HG03025 (cell line): Measurements from ENCODE around the gene TNFRSF12A.
A peak's percentile ranks its signal among the peaks of the same experiment; 100 is the strongest.

Source experiments
- ATAC-seq: cut with Tn5 transposase; IDR thresholded peaks from one replicate; pipeline ENCODE4 v1.9.1; 2021; ENCODE audit warnings: mild to moderate bottlenecking, moderate library complexity; ENCODE audit not compliant: unreplicated experiment, low FRiP score

The TNFRSF12A gene

DNA sequence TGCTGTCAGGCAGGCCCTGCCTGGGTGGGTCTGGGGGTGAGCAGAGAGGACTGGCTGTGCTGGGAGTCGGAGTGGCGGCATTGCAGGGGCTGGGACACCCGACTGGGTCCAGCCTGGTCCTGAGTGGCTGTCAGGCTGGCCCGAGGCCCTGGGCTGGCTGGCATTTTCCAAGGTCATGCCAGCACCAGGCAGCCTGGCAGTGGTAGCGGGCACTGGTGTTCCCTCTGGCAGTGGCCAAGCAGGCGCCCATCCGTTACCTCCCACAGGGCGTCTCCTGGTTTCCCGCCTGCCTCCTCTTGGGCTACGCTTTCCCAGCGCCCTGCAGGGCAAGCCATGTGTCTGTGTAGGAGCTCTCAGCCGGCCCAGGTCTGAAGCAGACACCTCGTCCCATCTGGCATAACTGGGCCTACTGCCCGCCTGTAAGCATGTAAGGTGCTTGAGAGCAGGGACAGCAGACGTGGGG, 34.2 kb upstream of the TNFRSF12A start:
- no peak for ATAC-seq

DNA sequence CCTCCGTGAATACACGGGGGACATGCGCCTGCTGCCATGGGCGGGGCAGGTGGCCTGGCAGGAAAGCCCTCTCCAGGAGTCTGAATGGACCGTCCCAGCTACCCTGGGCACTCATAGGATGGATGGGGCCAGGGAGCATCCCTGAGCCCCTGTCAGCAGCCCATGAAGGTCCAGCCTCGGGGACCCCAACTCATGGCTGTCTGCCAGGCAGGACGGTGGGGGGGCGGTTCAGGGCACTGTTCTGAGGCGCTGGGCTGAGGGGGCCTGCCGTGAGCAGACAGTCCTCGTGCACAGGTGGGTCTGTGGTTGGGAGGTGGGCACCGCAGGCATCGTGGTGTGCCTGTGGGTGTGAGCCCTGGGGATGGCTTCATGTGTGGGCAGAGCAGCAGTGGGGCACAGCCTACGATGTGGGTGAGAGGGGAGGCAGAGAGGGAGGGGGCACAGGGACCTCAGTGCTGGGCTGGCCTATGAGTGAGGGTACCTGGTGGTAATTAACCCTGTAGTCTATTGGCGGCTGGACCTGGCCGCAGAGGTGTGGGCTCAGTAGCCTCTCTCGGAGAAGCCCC, 33.5 kb upstream of the TNFRSF12A start:
- no peak for ATAC-seq

DNA sequence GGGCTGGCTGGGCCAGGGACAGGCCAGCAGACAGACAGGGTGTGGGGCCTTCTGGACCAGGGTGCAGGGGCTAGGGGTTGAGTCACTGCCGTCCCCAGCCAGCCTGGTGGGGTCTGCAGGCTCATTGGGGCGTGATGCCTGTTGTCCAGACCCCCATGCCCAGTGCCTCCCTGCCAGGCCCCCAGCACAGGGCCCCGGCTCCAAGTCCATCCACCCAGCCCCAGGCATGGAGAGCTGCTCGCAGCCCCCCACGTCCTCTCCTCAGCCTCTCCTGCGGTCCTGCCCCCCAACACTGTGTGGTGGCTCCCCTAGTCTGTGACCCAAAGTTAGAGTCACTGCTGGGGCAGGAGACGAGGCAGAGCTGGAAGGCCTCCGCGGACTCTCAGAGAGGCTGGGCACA, 32.9 kb upstream of the TNFRSF12A start:
- no peak for ATAC-seq

DNA sequence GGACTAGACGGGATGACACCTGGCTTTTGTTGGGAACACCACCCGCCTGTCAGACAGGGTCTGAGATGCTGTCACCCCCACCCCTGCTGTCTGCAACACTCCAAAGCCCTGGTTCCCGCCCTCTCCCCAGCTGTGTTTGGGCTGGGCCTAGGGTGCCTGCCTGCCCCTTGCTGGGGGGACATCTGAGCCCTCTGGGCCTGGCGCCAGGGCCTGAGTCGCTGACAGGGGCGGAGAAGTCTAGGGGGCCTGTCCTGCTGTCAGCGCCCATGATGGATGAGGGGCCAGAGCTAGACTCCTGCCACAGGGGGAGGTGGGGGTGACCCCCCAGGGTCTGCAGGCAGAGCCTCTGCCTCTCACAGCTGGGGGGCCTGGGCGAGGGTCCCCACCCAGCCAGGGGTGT, 32.3 kb upstream of the TNFRSF12A start:
- ATAC-seq: no peak

DNA sequence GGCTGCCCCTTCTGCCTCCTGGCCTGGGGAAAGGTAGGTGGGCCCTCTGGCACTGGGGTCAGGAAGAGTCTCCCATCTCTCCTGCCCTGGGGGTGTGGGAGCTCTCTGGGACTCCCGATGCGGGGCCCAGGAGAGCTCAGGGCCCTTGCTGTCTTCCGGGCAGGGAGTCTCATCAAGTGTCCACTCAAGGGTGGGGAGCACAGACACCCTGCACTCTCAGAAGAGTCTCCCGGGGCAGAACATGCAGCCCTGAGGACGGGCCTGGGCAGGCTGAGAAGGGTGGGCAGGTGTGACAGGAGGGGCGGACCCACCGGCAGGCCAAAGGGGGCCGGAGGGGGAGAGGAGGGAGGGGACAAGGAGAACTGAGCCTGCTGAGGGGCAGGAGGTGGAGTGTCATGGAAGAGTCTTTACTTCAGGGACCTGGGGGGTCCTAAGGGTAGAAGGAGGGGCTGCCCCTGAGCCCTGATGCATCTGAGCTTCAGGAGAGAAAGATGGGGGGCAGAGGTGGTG, 31.5 kb upstream of the TNFRSF12A start:
- ATAC-seq: no peak

GRCh38 chr16:2990891-2991290, 29.3 kb upstream of the TNFRSF12A start:
- no peak for ATAC-seq

GRCh38 chr16:2991566-2992261, 28.5 kb upstream of the TNFRSF12A start:
- ATAC-seq: no peak

- no peak for ATAC-seq
Measured at GRCh38 chr16:2992383-2993081, 27.6 kb upstream of the TNFRSF12A start.

- ATAC-seq: no peak
Measured at GRCh38 chr16:2996298-2996697, 23.9 kb upstream of the TNFRSF12A start.

DNA sequence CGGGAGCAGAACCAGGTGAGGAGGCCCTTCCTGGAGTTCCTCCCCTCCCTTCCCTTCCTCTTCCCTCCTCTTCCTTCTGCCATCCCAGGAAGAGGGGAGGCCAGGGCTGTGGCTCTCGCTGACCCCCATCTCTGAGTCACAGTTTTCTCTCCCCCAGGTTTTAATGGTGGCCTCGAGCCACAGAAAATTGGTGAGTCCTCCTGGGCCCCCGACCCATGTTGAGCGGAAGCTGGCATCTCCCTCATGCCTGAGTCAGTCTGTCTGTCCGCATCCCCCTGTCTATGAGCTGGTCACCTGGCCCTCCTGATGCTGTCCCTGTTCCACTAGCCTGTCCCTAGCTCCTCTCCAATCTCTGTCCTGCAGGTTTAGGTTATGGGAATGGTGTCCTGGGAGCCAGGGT, 20.2 kb upstream of the TNFRSF12A start:
- no peak for ATAC-seq

- ATAC-seq: no peak
Measured at GRCh38 chr16:3000540-3000939, 19.6 kb upstream of the TNFRSF12A start.

DNA sequence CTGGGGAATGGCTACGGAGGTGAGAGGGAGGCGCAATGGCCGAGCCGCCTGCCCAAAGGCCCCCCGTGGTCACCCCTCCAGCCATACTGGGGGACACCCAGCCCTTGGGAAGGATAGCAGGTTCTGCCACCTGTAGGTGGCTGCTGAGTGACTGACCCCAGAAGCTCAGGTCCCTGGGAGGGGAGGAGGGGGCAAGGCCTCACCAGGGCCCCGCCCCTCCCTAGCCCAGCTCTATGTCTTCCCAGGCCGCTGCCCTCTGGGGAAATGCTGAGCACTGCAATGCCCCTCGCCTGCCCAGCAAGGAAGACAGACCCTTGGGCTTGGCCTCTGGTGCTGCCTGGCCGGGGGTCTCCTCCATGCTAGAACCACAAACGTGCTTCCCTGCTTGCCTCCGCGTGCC, 18.9 kb upstream of the TNFRSF12A start:
- no peak for ATAC-seq

- peak; percentile 92 for ATAC-seq
Measured at GRCh38 chr16:3003582-3004270, 16.4 kb upstream of the TNFRSF12A start.

DNA sequence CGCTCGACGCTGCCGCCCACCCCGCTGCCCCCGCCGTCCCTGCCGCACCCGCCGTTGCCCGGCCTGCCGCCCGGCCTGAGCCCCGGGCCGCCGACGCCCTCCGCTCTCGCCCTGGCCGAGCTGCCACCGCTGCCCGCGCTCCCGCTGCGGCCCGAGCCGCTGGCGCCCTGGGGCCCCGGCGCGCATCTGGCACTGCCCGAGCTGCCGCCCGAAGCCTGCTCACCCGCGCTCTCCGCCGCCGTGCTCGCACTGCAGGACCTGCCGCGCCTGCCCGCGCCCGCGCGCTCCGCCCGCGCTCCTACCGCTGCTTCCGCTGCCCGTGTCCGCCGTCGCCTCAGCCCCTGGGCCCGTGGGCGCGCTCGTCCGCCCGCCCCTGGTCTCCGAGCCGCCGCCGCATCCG, 15.8 kb upstream of the TNFRSF12A start:
- ATAC-seq: peak; percentile 11

GRCh38 chr16:3004781-3005284, 15.3 kb upstream of the TNFRSF12A start:
- ATAC-seq: no peak

GRCh38 chr16:3007059-3007956, 12.9 kb upstream of the TNFRSF12A start:
- ATAC-seq: no peak

GRCh38 chr16:3007957-3008689, 12.0 kb upstream of the TNFRSF12A start:
- no peak for ATAC-seq

GRCh38 chr16:3008690-3009037, 11.5 kb upstream of the TNFRSF12A start:
- no peak for ATAC-seq
